ENCODE results near the gene CILP.
"Not testable (repeated sequence)": the region's sequence is repeated elsewhere in the genome, so short reads cannot be mapped to it uniquely, and the experiment has no call there.

The CILP gene

GRCh38 chr15:65245096-65245856 lies 34.0 kb upstream of the CILP start:
- WGBS (ENCODE audit: insufficient coverage) = 89% methylated on average over 10 of the region's 11 CpGs
- no peak overlapping the region for H3K27ac ChIP-seq (ENCODE audit: insufficient read depth in 1 of 2, low read depth in 1 of 2, low read length in 2 of 2, poor library complexity in 1 of 2, severe bottlenecking in 2 of 2)
- H3K36me3 ChIP-seq (ENCODE audit: control insufficient read depth in 4 of 4, insufficient read depth in 4 of 4, low read length in 3 of 4) = peaks cover 0 to 6% (median 2%) of the 10 kb centered on the region in 4 experiments
- POLR2A ChIA-PET = interaction anchor here (0.5 kb wide), 1 partner anchor 1006 kb away, joined by 4 read pairs; no protein-coding TSS in a partner anchor
- CTCF ChIA-PET = interaction anchor here (0.5 to 3.8 kb wide), 7 partner anchors 8 to 56 kb away, joined by 3 to 19 read pairs (median 3); no protein-coding TSS in a partner anchor
- H3K9me3 ChIP-seq (ENCODE audit: control extremely low read depth in 1 of 5, control insufficient read depth in 4 of 5, insufficient read depth in 2 of 5, low read depth in 1 of 5, low read length in 4 of 5) = no peaks in the 10 kb centered on the region
- peaks cover 0 to 6% (median 4%) of the 10 kb centered on the region in 4 experiments for H3K4me1 ChIP-seq (ENCODE audit: control extremely low read depth in 1 of 4, control insufficient read depth in 4 of 4, insufficient read depth in 4 of 4, low read length in 3 of 4)
- no peaks in the 10 kb centered on the region for H3K27me3 ChIP-seq (replicated peaks in 2 of 5; ENCODE audit: control insufficient read depth in 4 of 5, insufficient read depth in 5 of 5, low read length in 4 of 5)
- DNase-seq = no peak
- H3K4me3 ChIP-seq (ENCODE audit: control insufficient read depth in 1 of 7, extremely low read depth in 1 of 7, insufficient read depth in 4 of 7, low read depth in 2 of 7, low read length in 6 of 7) = no peak overlapping the region

- ChIA-PET CTCF (interaction anchor here (1.1 to 3.8 kb wide), 4 partner anchors 12 to 32 kb away, joined by 3 to 19 read pairs (median 4); no protein-coding TSS in a partner anchor), POLR2A (no interaction called here)
- H3K4me3 ChIP-seq (ENCODE audit: control insufficient read depth in 1 of 7, extremely low read depth in 1 of 7, insufficient read depth in 4 of 7, low read depth in 2 of 7, low read length in 6 of 7) = no peak overlapping the region
- H3K27ac ChIP-seq (ENCODE audit: insufficient read depth in 1 of 2, low read depth in 1 of 2, low read length in 2 of 2, poor library complexity in 1 of 2, severe bottlenecking in 2 of 2) = no peak overlapping the region
- peaks cover 0 to 6% (median 2%) of the 10 kb centered on the region in 4 experiments for H3K36me3 ChIP-seq (ENCODE audit: control insufficient read depth in 4 of 4, insufficient read depth in 4 of 4, low read length in 3 of 4)
- no peaks in the 10 kb centered on the region for H3K9me3 ChIP-seq (ENCODE audit: control extremely low read depth in 1 of 5, control insufficient read depth in 4 of 5, insufficient read depth in 2 of 5, low read depth in 1 of 5, low read length in 4 of 5)
- H3K4me1 ChIP-seq (ENCODE audit: control extremely low read depth in 1 of 4, control insufficient read depth in 4 of 4, insufficient read depth in 4 of 4, low read length in 3 of 4) = peaks cover 0 to 6% (median 4%) of the 10 kb centered on the region in 4 experiments
- no peak for DNase-seq
- H3K27me3 ChIP-seq (replicated peaks in 2 of 5; ENCODE audit: control insufficient read depth in 4 of 5, insufficient read depth in 5 of 5, low read length in 4 of 5) = no peaks in the 10 kb centered on the region
Measured at GRCh38 chr15:65244638-65245037, 33.4 kb upstream of the CILP start.

GRCh38 chr15:65236443-65236842 lies 25.2 kb upstream of the CILP start:
- peaks cover 0 to 14% (median 7%) of the 10 kb centered on the region in 4 experiments for H3K4me1 ChIP-seq (ENCODE audit: control extremely low read depth in 1 of 4, control insufficient read depth in 4 of 4, insufficient read depth in 4 of 4, low read length in 3 of 4)
- H3K36me3 ChIP-seq (ENCODE audit: control insufficient read depth in 4 of 4, insufficient read depth in 4 of 4, low read length in 3 of 4); H3K4me3 ChIP-seq (ENCODE audit: control insufficient read depth in 1 of 7, extremely low read depth in 1 of 7, insufficient read depth in 4 of 7, low read depth in 2 of 7, low read length in 6 of 7); DNase-seq; POLR2A ChIA-PET; H3K27me3 ChIP-seq (replicated peaks in 2 of 5; ENCODE audit: control insufficient read depth in 4 of 5, insufficient read depth in 5 of 5, low read length in 4 of 5); H3K27ac ChIP-seq (ENCODE audit: insufficient read depth in 1 of 2, low read depth in 1 of 2, low read length in 2 of 2, poor library complexity in 1 of 2, severe bottlenecking in 2 of 2); H3K9me3 ChIP-seq (ENCODE audit: control extremely low read depth in 1 of 5, control insufficient read depth in 4 of 5, insufficient read depth in 2 of 5, low read depth in 1 of 5, low read length in 4 of 5): not testable (repeated sequence)
- CTCF ChIA-PET = interaction anchor here (2.5 kb wide), 1 partner anchor 35 kb away, joined by 9 read pairs; no protein-coding TSS in a partner anchor
- 100% methylated on average over 4 of the region's 8 CpGs for WGBS (ENCODE audit: insufficient coverage)

GRCh38 chr15:65233696-65234095 lies 22.4 kb upstream of the CILP start:
- DNase-seq = no peak
- Histone ChIP-seq H3K4me1 (ENCODE audit: control extremely low read depth in 1 of 4, control insufficient read depth in 4 of 4, insufficient read depth in 4 of 4, low read length in 3 of 4) (peaks cover 0 to 14% (median 7%) of the 10 kb centered on the region in 4 experiments), H3K4me3 (ENCODE audit: control insufficient read depth in 1 of 7, extremely low read depth in 1 of 7, insufficient read depth in 4 of 7, low read depth in 2 of 7, low read length in 6 of 7) (no peak overlapping the region), H3K27ac (ENCODE audit: insufficient read depth in 1 of 2, low read depth in 1 of 2, low read length in 2 of 2, poor library complexity in 1 of 2, severe bottlenecking in 2 of 2) (no peak overlapping the region), H3K27me3 (replicated peaks in 2 of 5; ENCODE audit: control insufficient read depth in 4 of 5, insufficient read depth in 5 of 5, low read length in 4 of 5) (no peaks in the 10 kb centered on the region), H3K9me3 (ENCODE audit: control extremely low read depth in 1 of 5, control insufficient read depth in 4 of 5, insufficient read depth in 2 of 5, low read depth in 1 of 5, low read length in 4 of 5) (no peaks in the 10 kb centered on the region), H3K36me3 (ENCODE audit: control insufficient read depth in 4 of 4, insufficient read depth in 4 of 4, low read length in 3 of 4) (no peaks in the 10 kb centered on the region)
- ChIA-PET POLR2A (no interaction called here), CTCF (interaction anchor here (1.2 kb wide), 1 partner anchor 22 kb away, joined by 6 read pairs; the partner anchor contains the start of gene CILP)
- no CpG with 5 or more reads among the region's 5 CpGs for WGBS (ENCODE audit: insufficient coverage)

- Histone ChIP-seq H3K27ac (ENCODE audit: insufficient read depth in 1 of 2, low read depth in 1 of 2, low read length in 2 of 2, poor library complexity in 1 of 2, severe bottlenecking in 2 of 2) (no peak overlapping the region), H3K9me3 (ENCODE audit: control extremely low read depth in 1 of 5, control insufficient read depth in 4 of 5, insufficient read depth in 2 of 5, low read depth in 1 of 5, low read length in 4 of 5) (no peaks in the 10 kb centered on the region), H3K4me3 (ENCODE audit: control insufficient read depth in 1 of 7, extremely low read depth in 1 of 7, insufficient read depth in 4 of 7, low read depth in 2 of 7, low read length in 6 of 7) (no peak overlapping the region), H3K4me1 (ENCODE audit: control extremely low read depth in 1 of 4, control insufficient read depth in 4 of 4, insufficient read depth in 4 of 4, low read length in 3 of 4) (peaks cover 0 to 7% (median 4%) of the 10 kb centered on the region in 4 experiments), H3K27me3 (replicated peaks in 2 of 5; ENCODE audit: control insufficient read depth in 4 of 5, insufficient read depth in 5 of 5, low read length in 4 of 5) (no peaks in the 10 kb centered on the region), H3K36me3 (ENCODE audit: control insufficient read depth in 4 of 4, insufficient read depth in 4 of 4, low read length in 3 of 4) (no peaks in the 10 kb centered on the region)
- whole genome bisulfite sequencing (ENCODE audit: insufficient coverage) = no CpG with 5 or more reads among the region's 3 CpGs
- DNase-seq = no peak
- CTCF ChIA-PET = interaction anchor here (0.5 kb wide), 1 partner anchor 35 kb away, joined by 3 read pairs; no protein-coding TSS in a partner anchor
- POLR2A ChIA-PET = interaction anchor here (0.6 kb wide), 1 partner anchor 176 kb away, joined by 5 read pairs; no protein-coding TSS in a partner anchor
Measured at GRCh38 chr15:65232520-65232919, 21.2 kb upstream of the CILP start.

- Histone ChIP-seq H3K27me3 (replicated peaks in 2 of 5; ENCODE audit: control insufficient read depth in 4 of 5, insufficient read depth in 5 of 5, low read length in 4 of 5) (no peaks in the 10 kb centered on the region), H3K4me1 (ENCODE audit: control extremely low read depth in 1 of 4, control insufficient read depth in 4 of 4, insufficient read depth in 4 of 4, low read length in 3 of 4) (no peaks in the 10 kb centered on the region), H3K27ac (ENCODE audit: insufficient read depth in 1 of 2, low read depth in 1 of 2, low read length in 2 of 2, poor library complexity in 1 of 2, severe bottlenecking in 2 of 2) (no peak overlapping the region), H3K36me3 (ENCODE audit: control insufficient read depth in 4 of 4, insufficient read depth in 4 of 4, low read length in 3 of 4) (no peaks in the 10 kb centered on the region), H3K9me3 (ENCODE audit: control extremely low read depth in 1 of 5, control insufficient read depth in 4 of 5, insufficient read depth in 2 of 5, low read depth in 1 of 5, low read length in 4 of 5) (no peaks in the 10 kb centered on the region), H3K4me3 (ENCODE audit: control insufficient read depth in 1 of 7, extremely low read depth in 1 of 7, insufficient read depth in 4 of 7, low read depth in 2 of 7, low read length in 6 of 7) (no peak overlapping the region)
- CTCF ChIA-PET = no interaction called here
- no peak for DNase-seq
- WGBS (ENCODE audit: insufficient coverage) = 97% methylated on average over 5 of the region's 10 CpGs
- POLR2A ChIA-PET = no interaction called here
Measured at GRCh38 chr15:65231306-65231705, 20.0 kb upstream of the CILP start.

GRCh38 chr15:65226901-65227300 lies 15.6 kb upstream of the CILP start:
- H3K27ac ChIP-seq (ENCODE audit: insufficient read depth in 1 of 2, low read depth in 1 of 2, low read length in 2 of 2, poor library complexity in 1 of 2, severe bottlenecking in 2 of 2); H3K4me1 ChIP-seq (ENCODE audit: control extremely low read depth in 1 of 4, control insufficient read depth in 4 of 4, insufficient read depth in 4 of 4, low read length in 3 of 4); CTCF ChIA-PET; H3K27me3 ChIP-seq (replicated peaks in 2 of 5; ENCODE audit: control insufficient read depth in 4 of 5, insufficient read depth in 5 of 5, low read length in 4 of 5); H3K9me3 ChIP-seq (ENCODE audit: control extremely low read depth in 1 of 5, control insufficient read depth in 4 of 5, insufficient read depth in 2 of 5, low read depth in 1 of 5, low read length in 4 of 5); DNase-seq; H3K36me3 ChIP-seq (ENCODE audit: control insufficient read depth in 4 of 4, insufficient read depth in 4 of 4, low read length in 3 of 4); H3K4me3 ChIP-seq (ENCODE audit: control insufficient read depth in 1 of 7, extremely low read depth in 1 of 7, insufficient read depth in 4 of 7, low read depth in 2 of 7, low read length in 6 of 7): not testable (repeated sequence)
- no CpG with 5 or more reads among the region's 10 CpGs for WGBS (ENCODE audit: insufficient coverage)
- POLR2A ChIA-PET = interaction anchor here (0.7 kb wide), 1 partner anchor 18 kb away, joined by 3 read pairs; no protein-coding TSS in a partner anchor

Measured in common myeloid progenitor, CD34-positive (primary cell).